GM23338 (cell line): ENCODE data around the gene RELL1.

ENCODE experiments used
- CREB1 ChIP-seq: fragments of 250-450 bp; sonication (Bioruptor Pico); IDR thresholded peaks from 2 replicates; pipeline ENCODE4 v1.5.0; 2020; ENCODE audit warnings: low read depth, mild to moderate bottlenecking, moderate library complexity
- CTCF ChIP-seq, 2 experiments: fragments of 200-600 bp in 1 of 2; sonication (generic) in 1 of 2; conservative IDR thresholded peaks; 2 replicates each; pipeline versions ENCODE4 v1.5.1 to v1.6.1; 2016 to 2017; ENCODE audit warnings: antibody characterized with exemption in 2 of 2, low read depth in 2 of 2, mild to moderate bottlenecking in 2 of 2, moderate library complexity in 1 of 2
- ETS1 ChIP-seq: IDR thresholded peaks from 2 replicates; pipeline ENCODE4 v1.6.1; 2016; ENCODE audit warnings: antibody characterized with exemption
- EZH2 ChIP-seq: fragments of 200-600 bp; sonication (generic); IDR thresholded peaks from one replicate; pipeline ENCODE4 v1.8.0; 2017; ENCODE audit warnings: antibody characterized with exemption, mild to moderate bottlenecking, low read depth; ENCODE audit not compliant: unreplicated experiment
- EZH2phosphoT487 ChIP-seq: fragments of 200-600 bp; sonication (generic); IDR thresholded peaks from one replicate; pipeline ENCODE4 v1.8.1; 2018; ENCODE audit warnings: antibody characterized with exemption; ENCODE audit not compliant: unreplicated experiment
- JUNB ChIP-seq: IDR thresholded peaks from one replicate; pipeline ENCODE4 v1.6.1; 2016; ENCODE audit warnings: antibody characterized with exemption; ENCODE audit not compliant: unreplicated experiment
- NANOG ChIP-seq: IDR thresholded peaks from 2 replicates; pipeline ENCODE4 v1.6.1; 2016; ENCODE audit warnings: antibody characterized with exemption, borderline replicate concordance
- POLR2AphosphoS5 ChIP-seq: IDR thresholded peaks from 2 replicates; pipeline ENCODE4 v1.6.1; 2016; ENCODE audit warnings: antibody characterized with exemption, low read depth
- REST ChIP-seq: IDR thresholded peaks from one replicate; pipeline ENCODE4 v1.6.1; 2018; ENCODE audit warnings: antibody characterized with exemption; ENCODE audit not compliant: unreplicated experiment
- STAT1 ChIP-seq: IDR thresholded peaks from one replicate; pipeline ENCODE4 v1.6.1; 2016; ENCODE audit warnings: antibody characterized with exemption; ENCODE audit not compliant: unreplicated experiment
- ZNF114 ChIP-seq: fragments of 250-450 bp; sonication (Bioruptor Pico); IDR thresholded peaks from 2 replicates; pipeline ENCODE4 v1.5.0; 2020; ENCODE audit warnings: mild to moderate bottlenecking, moderate library complexity
- ZNF331 ChIP-seq: fragments of 250-450 bp; sonication (Bioruptor Pico); IDR thresholded peaks from 2 replicates; pipeline ENCODE4 v1.5.0; 2020; ENCODE audit warnings: low read depth, mild to moderate bottlenecking, moderate library complexity
- ZNF462 ChIP-seq: fragments of 250-450 bp; sonication (Bioruptor Pico); IDR thresholded peaks from 2 replicates; pipeline ENCODE4 v1.5.0; 2020; ENCODE audit warnings: mild to moderate bottlenecking, moderate library complexity

GRCh38 chr4:37567836-37568235 is 118.3 kb downstream of the RELL1 start:
- TF ChIP-seq POLR2AphosphoS5: no peak
- no peak for TF ChIP-seq CTCF (conservative IDR thresholded peaks at IDR 0.05; ENCODE audit: low read depth in 2 of 2)
- no peak for TF ChIP-seq CREB1 (CRISPR knock-in tag)
- no peak for TF ChIP-seq ETS1
- TF ChIP-seq EZH2phosphoT487: no peak
- TF ChIP-seq REST: no peak
- no peak for TF ChIP-seq EZH2
- TF ChIP-seq JUNB: no peak
- TF ChIP-seq ZNF114 (CRISPR knock-in tag): no peak
- no peak for TF ChIP-seq NANOG
- TF ChIP-seq STAT1: no peak
- no peak for TF ChIP-seq ZNF331 (CRISPR knock-in tag)
- TF ChIP-seq ZNF462: no peak
